GM21619 (cell line): ENCODE measurements around the gene OS9.
"Not testable (repeated sequence)": the region's sequence is repeated elsewhere in the genome, so short reads cannot be mapped to it uniquely, and the experiment has no call there.

Source experiments
- ATAC-seq: cut with Tn5 transposase; IDR thresholded peaks from one replicate; pipeline ENCODE4 v1.9.1; 2021; ENCODE audit not compliant: unreplicated experiment

OS9 gene, protein sequence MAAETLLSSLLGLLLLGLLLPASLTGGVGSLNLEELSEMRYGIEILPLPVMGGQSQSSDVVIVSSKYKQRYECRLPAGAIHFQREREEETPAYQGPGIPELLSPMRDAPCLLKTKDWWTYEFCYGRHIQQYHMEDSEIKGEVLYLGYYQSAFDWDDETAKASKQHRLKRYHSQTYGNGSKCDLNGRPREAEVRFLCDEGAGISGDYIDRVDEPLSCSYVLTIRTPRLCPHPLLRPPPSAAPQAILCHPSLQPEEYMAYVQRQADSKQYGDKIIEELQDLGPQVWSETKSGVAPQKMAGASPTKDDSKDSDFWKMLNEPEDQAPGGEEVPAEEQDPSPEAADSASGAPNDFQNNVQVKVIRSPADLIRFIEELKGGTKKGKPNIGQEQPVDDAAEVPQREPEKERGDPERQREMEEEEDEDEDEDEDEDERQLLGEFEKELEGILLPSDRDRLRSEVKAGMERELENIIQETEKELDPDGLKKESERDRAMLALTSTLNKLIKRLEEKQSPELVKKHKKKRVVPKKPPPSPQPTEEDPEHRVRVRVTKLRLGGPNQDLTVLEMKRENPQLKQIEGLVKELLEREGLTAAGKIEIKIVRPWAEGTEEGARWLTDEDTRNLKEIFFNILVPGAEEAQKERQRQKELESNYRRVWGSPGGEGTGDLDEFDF

GRCh38 chr12:57693659-57694458 is at the start of gene OS9:
Gene OS9 (plus strand): TSS chr12:57694132. CDS start chr12:57694162, 30 bp downstream.
- ATAC-seq = peak; percentile 96

GRCh38 chr12:57645990-57646658 is 47.8 kb upstream of the OS9 start:
- ATAC-seq = not testable (repeated sequence)

DNA sequence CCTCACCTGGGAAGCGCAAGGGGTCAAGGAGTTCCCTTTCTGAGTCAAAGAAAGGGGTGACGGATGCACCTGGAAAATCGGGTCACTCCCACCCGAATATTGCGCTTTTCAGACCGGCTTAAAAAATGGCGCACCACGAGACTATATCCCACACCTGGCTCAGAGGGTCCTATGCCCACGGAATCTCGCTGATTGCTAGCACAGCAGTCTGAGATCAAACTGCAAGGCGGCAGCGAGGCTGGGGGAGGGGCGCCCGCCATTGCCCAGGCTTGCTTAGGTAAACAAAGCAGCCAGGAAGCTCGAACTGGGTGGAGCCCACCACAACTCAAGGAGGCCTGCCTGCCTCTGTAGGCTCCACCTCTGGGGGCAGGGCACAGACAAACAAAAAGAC is 47.3 kb upstream of the OS9 start:
- ATAC-seq = not testable (repeated sequence)

DNA sequence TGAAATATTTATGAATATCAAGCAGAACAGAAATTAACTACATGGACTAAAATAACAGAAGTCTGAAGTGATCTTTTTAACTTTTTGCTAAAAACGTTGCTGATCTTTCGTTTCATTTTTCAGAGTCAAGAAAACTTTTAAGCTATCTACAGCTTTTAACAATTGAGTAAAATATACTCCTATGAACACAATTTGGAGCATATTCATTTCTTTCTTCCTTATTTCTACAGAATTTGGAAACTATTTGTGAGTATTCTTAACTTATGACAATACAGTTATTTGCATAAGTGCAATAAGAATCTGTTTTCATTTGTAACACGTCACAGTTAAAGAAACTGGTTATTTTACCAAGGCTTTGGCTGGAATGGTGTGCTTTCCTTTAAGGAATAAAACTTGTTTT is 39.9 kb upstream of the OS9 start:
- no peak for ATAC-seq

DNA sequence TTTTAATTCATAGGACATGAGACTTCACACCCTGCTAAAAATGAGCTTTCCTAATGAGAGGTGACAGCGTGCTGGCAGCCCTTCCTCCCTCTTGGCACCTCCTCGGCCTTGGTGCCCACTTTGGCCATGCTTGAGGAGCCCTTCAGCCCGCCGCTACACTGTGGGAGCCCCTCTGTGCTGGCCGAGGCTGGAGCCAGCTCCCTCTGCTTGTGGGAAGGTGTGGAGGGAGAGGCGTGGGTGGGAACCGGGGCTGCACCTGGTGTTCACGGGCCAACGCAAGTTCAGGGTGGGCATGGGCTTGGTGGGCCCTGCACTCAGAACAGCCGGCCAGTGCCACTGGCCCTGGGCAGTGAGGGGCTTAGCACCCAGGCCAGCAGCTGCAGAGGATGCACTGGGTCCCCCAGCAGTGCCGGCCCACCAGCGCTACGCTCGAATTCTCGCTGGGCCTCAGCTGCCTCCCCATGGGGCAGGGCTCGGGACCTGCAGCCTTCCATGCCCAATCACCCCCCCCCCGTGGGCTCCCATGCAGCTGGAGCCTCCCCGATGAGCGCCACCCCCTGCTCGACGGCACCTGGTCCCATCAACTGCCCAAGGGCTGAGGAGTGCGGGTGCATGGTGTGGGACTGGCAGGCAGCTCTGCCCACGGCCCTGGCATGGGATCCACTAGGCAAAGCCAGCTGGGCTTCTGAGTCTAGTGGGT is 38.2 kb upstream of the OS9 start:
- no peak for ATAC-seq

- not testable (repeated sequence) for ATAC-seq
These were observed 37.5 kb upstream of the OS9 start for GRCh38 chr12:57656408-57656807.

DNA sequence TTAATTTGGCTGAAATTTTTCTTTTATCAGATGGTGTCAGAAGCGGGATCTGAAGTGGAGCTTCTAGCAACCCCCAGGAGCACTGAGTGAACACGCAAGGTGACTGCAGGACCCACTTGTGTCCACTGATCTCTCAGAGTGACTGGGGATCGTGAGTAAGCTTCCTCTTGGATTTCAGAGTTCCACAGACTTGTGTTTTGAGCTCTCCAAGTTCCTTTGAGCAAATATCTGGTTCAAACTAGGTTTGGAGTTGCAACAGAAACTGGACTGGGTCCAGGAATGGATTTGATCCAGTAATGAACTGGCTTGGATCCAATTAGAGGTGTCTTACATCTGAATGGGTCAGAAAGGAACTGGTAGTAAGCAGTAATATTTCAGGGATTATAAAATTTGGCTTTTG is 36.2 kb upstream of the OS9 start:
- no peak for ATAC-seq

DNA sequence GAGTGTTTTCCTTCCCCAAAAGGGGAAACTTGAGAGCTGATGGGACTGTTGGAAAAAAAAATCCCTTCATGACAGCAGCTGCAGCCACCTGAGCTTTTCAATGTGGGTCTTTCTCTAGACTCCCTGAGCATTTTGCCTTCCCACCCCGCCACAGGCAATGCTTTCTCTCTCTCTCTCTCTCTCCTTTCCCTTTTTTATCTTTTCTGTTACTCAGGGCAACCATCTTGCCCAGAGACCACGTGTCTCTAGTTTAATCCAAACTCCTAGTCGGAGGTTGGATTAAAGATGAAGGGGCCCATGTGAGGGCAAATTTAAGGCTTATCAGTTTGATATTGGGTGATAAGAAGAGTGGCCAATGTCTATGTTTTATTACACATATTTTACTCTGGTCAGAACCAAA is 35.0 kb upstream of the OS9 start:
- ATAC-seq = no peak

- no peak for ATAC-seq
These were observed 32.6 kb upstream of the OS9 start for GRCh38 chr12:57661376-57661775.

- ATAC-seq = not testable (repeated sequence)
These were observed 28.7 kb upstream of the OS9 start for GRCh38 chr12:57665066-57665820.

DNA sequence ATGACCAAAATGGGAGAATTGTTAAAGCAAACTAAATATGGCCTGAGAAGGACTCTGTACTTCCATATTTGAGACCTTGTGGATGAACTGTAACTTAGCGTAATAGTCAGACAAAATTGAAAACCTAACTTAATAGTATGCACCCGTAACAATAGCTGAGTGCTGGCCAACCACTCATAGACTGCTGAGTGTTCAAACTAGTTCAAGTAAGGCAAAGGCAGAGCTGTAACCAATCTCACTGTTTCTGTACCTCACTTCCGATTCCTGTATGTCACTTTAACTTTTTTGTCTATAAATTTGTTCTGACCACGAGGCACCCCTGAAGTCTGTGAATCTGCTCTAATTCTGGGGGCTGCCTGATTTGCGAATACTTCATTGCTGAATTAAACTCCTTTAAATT is 27.0 kb upstream of the OS9 start:
- no peak for ATAC-seq

GRCh38 chr12:57669691-57670090 is 24.2 kb upstream of the OS9 start:
- ATAC-seq = not testable (repeated sequence)

DNA sequence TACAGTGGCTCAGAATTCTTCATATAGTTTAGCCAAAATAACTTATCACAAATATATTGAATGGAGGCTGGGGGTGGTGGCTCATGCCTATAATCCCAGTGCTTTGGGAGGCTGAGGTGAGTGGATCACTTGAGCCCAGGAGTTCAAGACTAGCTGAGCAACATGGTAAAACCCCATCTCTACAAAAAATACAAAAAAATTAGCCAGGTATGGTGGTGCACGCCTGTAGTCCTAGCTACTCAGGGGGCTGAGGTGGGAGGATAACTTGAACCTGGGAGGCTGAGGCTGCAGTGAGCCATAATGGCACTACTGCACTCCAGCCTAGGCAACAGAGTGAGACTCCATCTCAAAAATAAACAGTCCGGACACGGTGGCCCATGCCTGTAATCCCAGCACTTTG is 22.1 kb upstream of the OS9 start:
- ATAC-seq = not testable (repeated sequence)

DNA sequence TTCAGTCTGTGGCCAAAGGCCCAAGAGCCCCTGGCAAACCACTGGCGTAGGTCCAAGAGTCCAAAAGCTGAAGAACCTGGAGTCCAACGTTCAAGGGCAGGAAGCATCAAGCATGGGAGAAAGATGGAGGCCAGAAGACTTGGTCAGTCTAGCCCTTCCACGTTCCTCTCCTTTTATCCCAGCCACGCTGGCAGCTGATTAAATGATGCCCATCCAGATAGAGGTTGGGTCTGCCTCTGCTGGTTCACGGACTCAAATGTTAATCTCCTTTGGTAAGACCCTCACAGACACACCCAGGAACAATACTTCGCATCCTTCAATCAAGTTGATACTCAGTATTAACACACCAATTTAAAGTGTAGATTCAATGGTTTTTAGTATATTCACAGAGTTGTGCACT is 21.1 kb upstream of the OS9 start:
- no peak for ATAC-seq

DNA sequence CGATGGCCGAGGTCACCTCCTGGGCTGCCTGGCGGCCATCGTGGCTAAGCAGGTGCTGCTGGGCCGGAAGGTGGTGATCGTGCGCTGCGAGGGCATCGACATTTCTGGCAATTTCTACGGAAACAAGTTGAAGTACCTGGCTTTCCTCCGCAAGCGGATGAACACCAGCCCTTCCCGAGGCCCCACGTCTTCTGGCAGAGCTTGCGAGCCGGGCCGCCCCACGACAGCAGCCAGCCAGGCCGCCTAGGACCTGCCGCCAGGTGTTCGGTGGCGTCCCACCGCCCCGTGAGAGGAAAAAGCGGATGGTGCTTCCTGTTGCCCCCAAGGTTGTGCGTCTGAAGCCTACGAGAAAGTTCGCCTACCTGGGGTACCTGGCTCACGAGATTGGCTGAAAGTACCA is 19.2 kb upstream of the OS9 start:
- ATAC-seq = no peak

GRCh38 chr12:57677947-57678346 is 16.0 kb upstream of the OS9 start:
- not testable (repeated sequence) for ATAC-seq

GRCh38 chr12:57679697-57680096 is 14.2 kb upstream of the OS9 start:
- no peak for ATAC-seq

GRCh38 chr12:57687862-57688261 is 6.1 kb upstream of the OS9 start:
- ATAC-seq = no peak

DNA sequence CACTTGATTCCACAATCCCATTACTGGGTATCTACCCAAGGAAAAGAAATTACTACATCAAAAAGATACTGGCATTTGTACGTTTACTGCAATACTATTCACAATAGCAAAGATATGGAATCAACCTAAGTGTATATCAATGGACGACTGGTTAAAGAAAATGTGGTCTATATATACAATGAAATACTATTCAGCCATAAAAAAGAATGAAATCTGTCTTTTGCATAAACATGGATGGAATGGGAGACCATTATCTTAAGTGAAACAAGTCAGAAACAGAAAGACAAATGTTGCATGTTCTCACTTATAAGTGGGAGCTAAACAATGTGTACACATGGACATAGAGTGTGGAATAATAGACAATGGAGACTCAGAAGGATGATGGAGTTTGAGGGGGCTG is 5.0 kb upstream of the OS9 start:
- no peak for ATAC-seq

GRCh38 chr12:57692500-57692899 is 1.4 kb upstream of the OS9 start:
- no peak for ATAC-seq
